ENCODE data around the gene CCSER1.
"Not testable (repeated sequence)": the region's sequence is repeated elsewhere in the genome, so short reads cannot be mapped to it uniquely, and the experiment has no call there.

CCSER1 gene

GRCh38 chr4:90290345-90290744 is 163.2 kb downstream of the CCSER1 start:
- no peak for DNase-seq (ENCODE audit: low read depth in 3 of 3, low spot score in 1 of 3)

- DNase-seq (ENCODE audit: low read depth in 3 of 3, low spot score in 1 of 3), result no peak
Measured at GRCh38 chr4:90292438-90292837, 165.2 kb downstream of the CCSER1 start.

- no peak for DNase-seq (ENCODE audit: low read depth in 3 of 3, low spot score in 1 of 3)
Measured at GRCh38 chr4:90293320-90293719, 166.1 kb downstream of the CCSER1 start.

- no peak for DNase-seq (ENCODE audit: low read depth in 3 of 3, low spot score in 1 of 3)
Measured at GRCh38 chr4:90299373-90299772, 172.2 kb downstream of the CCSER1 start.

- DNase-seq (ENCODE audit: low read depth in 3 of 3, low spot score in 1 of 3), result no peak
Measured at GRCh38 chr4:90306810-90307209, 179.6 kb downstream of the CCSER1 start.

- not testable (repeated sequence) for DNase-seq (ENCODE audit: low read depth in 3 of 3, low spot score in 1 of 3)
Measured at GRCh38 chr4:90317140-90317539, 189.9 kb downstream of the CCSER1 start.

GRCh38 chr4:90317785-90318184 is 190.6 kb downstream of the CCSER1 start:
- no peak for DNase-seq (ENCODE audit: low read depth in 3 of 3, low spot score in 1 of 3)

GRCh38 chr4:90318193-90318592 is 191.0 kb downstream of the CCSER1 start:
- DNase-seq (ENCODE audit: low read depth in 3 of 3, low spot score in 1 of 3), result no peak

- no peak for DNase-seq (ENCODE audit: low read depth in 3 of 3, low spot score in 1 of 3)
Measured at GRCh38 chr4:90328558-90328957, 201.4 kb downstream of the CCSER1 start.

- no peak for DNase-seq (ENCODE audit: low read depth in 3 of 3, low spot score in 1 of 3)
Measured at GRCh38 chr4:90330546-90330945, 203.4 kb downstream of the CCSER1 start.

GRCh38 chr4:90345549-90346215 is 218.5 kb downstream of the CCSER1 start:
- DNase-seq (ENCODE audit: low read depth in 3 of 3, low spot score in 1 of 3), result no peak

GRCh38 chr4:90349636-90350035 is 222.4 kb downstream of the CCSER1 start:
- no peak for DNase-seq (ENCODE audit: low read depth in 3 of 3, low spot score in 1 of 3)

GRCh38 chr4:90357117-90357710 is 230.0 kb downstream of the CCSER1 start:
- no peak for DNase-seq (ENCODE audit: low read depth in 3 of 3, low spot score in 1 of 3)

GRCh38 chr4:90375081-90375480 is 247.9 kb downstream of the CCSER1 start:
- DNase-seq (ENCODE audit: low read depth in 3 of 3, low spot score in 1 of 3), result no peak

GRCh38 chr4:90393215-90393614 is 266.0 kb downstream of the CCSER1 start:
- DNase-seq (ENCODE audit: low read depth in 3 of 3, low spot score in 1 of 3), result no peak

- DNase-seq (ENCODE audit: low read depth in 3 of 3, low spot score in 1 of 3), result no peak
Measured at GRCh38 chr4:90403781-90404180, 276.6 kb downstream of the CCSER1 start.

GRCh38 chr4:90407897-90408296 is 280.7 kb downstream of the CCSER1 start:
- not testable (repeated sequence) for DNase-seq (ENCODE audit: low read depth in 3 of 3, low spot score in 1 of 3)

GRCh38 chr4:90412786-90413185 is 285.6 kb downstream of the CCSER1 start:
- DNase-seq (ENCODE audit: low read depth in 3 of 3, low spot score in 1 of 3), result not testable (repeated sequence)

GRCh38 chr4:90415116-90415515 is 287.9 kb downstream of the CCSER1 start:
- no peak for DNase-seq (ENCODE audit: low read depth in 3 of 3, low spot score in 1 of 3)

- no peak for DNase-seq (ENCODE audit: low read depth in 3 of 3, low spot score in 1 of 3)
Measured at GRCh38 chr4:90419124-90419711, 292.0 kb downstream of the CCSER1 start.

GRCh38 chr4:90421161-90421560 is 294.0 kb downstream of the CCSER1 start:
- no peak for DNase-seq (ENCODE audit: low read depth in 3 of 3, low spot score in 1 of 3)

- no peak for DNase-seq (ENCODE audit: low read depth in 3 of 3, low spot score in 1 of 3)
Measured at GRCh38 chr4:90425893-90426292, 298.7 kb downstream of the CCSER1 start.

- no peak for DNase-seq (ENCODE audit: low read depth in 3 of 3, low spot score in 1 of 3)
Measured at GRCh38 chr4:90438522-90438921, 311.3 kb downstream of the CCSER1 start.
